ENCODE data around the gene ANO8.

DNA sequence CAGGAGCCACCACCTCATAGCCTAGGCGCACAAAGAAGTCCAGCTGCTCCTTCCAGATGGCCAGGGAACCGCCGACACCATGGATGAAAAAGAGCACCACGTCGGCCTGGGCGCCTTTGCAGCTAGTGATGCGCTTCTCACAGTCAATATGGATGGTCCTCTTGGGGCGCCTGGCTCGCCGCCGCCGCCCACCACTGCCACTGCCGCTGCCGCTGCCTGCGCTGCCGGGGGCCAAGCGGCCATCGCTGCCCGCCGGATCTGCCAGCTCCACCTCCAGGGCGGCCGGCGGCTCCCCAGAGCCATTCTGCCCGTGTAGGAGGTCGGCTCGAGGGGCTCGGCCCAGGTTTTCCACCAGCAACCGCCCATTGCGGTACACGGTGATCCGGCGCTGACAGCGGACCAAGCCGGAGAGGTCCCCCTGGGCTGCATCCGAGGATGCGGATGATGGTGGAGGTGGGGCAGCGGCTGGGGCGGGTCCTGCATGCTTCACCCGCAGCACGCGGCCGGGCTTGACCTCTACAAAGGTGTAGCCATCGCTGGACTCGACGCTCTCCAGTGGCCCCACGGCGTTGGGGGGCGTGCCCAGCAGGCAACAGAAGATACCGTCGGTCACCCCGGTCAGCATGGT lies 33.5 kb downstream of the ANO8 start:
- TF ChIP-seq, protein P1, sequence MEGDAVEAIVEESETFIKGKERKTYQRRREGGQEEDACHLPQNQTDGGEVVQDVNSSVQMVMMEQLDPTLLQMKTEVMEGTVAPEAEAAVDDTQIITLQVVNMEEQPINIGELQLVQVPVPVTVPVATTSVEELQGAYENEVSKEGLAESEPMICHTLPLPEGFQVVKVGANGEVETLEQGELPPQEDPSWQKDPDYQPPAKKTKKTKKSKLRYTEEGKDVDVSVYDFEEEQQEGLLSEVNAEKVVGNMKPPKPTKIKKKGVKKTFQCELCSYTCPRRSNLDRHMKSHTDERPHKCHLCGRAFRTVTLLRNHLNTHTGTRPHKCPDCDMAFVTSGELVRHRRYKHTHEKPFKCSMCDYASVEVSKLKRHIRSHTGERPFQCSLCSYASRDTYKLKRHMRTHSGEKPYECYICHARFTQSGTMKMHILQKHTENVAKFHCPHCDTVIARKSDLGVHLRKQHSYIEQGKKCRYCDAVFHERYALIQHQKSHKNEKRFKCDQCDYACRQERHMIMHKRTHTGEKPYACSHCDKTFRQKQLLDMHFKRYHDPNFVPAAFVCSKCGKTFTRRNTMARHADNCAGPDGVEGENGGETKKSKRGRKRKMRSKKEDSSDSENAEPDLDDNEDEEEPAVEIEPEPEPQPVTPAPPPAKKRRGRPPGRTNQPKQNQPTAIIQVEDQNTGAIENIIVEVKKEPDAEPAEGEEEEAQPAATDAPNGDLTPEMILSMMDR (conservative IDR thresholded peaks at IDR 0.05 in 1 of 2, IDR thresholded peaks at IDR 0.05 in 1 of 2; ENCODE audit: low read depth in 1 of 2, low read length in 2 of 2): no peak
- TF ChIP-seq EZH2 (IDR thresholded peaks at IDR 0.05; ENCODE audit: low read length, missing control alignments): no peak
